Esophagus squamous epithelium (tissue), 4 donors: ENCODE data around the gene FANCL.

Source experiments
- POLR2A ChIP-seq, 4 donors: fragments of 450-650 bp; IDR thresholded peaks; one replicate each; pipeline ENCODE4 v1.6.1; 2017; ENCODE audit warnings: antibody characterized with exemption in 4 of 4, mild to moderate bottlenecking in 4 of 4, moderate library complexity in 3 of 4
- TF ChIP-seq, protein P1 (sequence below), 6 experiments: fragments of 450-650 bp in 4 of 6; fragments of 200-600 bp in 2 of 6; sonication (generic) in 2 of 6; IDR thresholded peaks; one replicate each; pipeline ENCODE4 v1.5.1; 2016 to 2019; ENCODE audit warnings: antibody characterized with exemption in 6 of 6, mild to moderate bottlenecking in 4 of 6, moderate library complexity in 4 of 6

DNA sequence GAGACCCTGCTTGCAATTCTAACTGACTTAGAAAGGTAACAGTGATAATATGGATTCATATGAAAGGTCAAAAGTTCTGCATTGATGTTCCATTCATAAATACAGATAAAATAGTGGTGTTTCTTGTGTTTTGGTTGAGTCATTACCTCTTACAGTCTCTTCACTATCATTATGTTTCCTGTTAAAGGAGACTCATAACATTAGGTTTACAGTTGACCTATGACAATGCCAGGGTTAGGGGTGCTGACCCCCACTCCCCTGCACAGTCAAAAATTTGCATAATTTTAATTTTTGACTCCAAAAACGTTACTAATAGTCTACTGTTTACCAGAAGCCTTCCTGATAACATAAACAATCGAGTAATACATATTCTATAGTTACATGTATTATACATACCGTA is 119.1 kb downstream of the FANCL start:
- TF ChIP-seq, protein P1, sequence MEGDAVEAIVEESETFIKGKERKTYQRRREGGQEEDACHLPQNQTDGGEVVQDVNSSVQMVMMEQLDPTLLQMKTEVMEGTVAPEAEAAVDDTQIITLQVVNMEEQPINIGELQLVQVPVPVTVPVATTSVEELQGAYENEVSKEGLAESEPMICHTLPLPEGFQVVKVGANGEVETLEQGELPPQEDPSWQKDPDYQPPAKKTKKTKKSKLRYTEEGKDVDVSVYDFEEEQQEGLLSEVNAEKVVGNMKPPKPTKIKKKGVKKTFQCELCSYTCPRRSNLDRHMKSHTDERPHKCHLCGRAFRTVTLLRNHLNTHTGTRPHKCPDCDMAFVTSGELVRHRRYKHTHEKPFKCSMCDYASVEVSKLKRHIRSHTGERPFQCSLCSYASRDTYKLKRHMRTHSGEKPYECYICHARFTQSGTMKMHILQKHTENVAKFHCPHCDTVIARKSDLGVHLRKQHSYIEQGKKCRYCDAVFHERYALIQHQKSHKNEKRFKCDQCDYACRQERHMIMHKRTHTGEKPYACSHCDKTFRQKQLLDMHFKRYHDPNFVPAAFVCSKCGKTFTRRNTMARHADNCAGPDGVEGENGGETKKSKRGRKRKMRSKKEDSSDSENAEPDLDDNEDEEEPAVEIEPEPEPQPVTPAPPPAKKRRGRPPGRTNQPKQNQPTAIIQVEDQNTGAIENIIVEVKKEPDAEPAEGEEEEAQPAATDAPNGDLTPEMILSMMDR (IDR thresholded peaks at IDR 0.05), result no peak
- no peak for TF ChIP-seq POLR2A (IDR thresholded peaks at IDR 0.05)
